Cardiac septum (tissue), 1 donor: Measurements from ENCODE around the gene ENTPD3. TPM values are rescaled to one million over a fixed set of nuclear protein-coding genes. Genes with fewer than 3 reads are reported as not detected.

Experiments
- DNase-seq: peaks from one replicate; pipeline ENCODE4 v3.0.0-alpha.2; 2020; ENCODE audit warnings: low spot score
- intact Hi-C: fragments of 100-400 bp; cut with DNase I; formaldehyde crosslinking; loops from one replicate; pipeline ENCODE4 v1.14.0; 2022
- long read RNA-seq: library from polyadenylated mRNA; unstranded; transcript quantifications from one replicate; pipeline ENCODE4 v2.0.0, GENCODE V29; 2021
- total RNA-seq: library from RNA; stranded (reverse); fragmentation: NEBNext Ultra II Directional; extraction: Animal tissue kit (Norgen Biotek cat#: 25700); gene quantifications from one replicate; pipeline ENCODE4 v1.2.1, GENCODE V29; 2021
- donor health status: DM: no; HTN: no; CAD: no.

The ENTPD3 gene, protein sequence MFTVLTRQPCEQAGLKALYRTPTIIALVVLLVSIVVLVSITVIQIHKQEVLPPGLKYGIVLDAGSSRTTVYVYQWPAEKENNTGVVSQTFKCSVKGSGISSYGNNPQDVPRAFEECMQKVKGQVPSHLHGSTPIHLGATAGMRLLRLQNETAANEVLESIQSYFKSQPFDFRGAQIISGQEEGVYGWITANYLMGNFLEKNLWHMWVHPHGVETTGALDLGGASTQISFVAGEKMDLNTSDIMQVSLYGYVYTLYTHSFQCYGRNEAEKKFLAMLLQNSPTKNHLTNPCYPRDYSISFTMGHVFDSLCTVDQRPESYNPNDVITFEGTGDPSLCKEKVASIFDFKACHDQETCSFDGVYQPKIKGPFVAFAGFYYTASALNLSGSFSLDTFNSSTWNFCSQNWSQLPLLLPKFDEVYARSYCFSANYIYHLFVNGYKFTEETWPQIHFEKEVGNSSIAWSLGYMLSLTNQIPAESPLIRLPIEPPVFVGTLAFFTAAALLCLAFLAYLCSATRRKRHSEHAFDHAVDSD
- total RNA-seq, result 0.38 TPM
- long read RNA-seq, partial matches to known transcripts, result 1 of 3 reads
- long read RNA-seq, other reads (novel, unspliced or antisense), result 2 of 3 reads

DNA sequence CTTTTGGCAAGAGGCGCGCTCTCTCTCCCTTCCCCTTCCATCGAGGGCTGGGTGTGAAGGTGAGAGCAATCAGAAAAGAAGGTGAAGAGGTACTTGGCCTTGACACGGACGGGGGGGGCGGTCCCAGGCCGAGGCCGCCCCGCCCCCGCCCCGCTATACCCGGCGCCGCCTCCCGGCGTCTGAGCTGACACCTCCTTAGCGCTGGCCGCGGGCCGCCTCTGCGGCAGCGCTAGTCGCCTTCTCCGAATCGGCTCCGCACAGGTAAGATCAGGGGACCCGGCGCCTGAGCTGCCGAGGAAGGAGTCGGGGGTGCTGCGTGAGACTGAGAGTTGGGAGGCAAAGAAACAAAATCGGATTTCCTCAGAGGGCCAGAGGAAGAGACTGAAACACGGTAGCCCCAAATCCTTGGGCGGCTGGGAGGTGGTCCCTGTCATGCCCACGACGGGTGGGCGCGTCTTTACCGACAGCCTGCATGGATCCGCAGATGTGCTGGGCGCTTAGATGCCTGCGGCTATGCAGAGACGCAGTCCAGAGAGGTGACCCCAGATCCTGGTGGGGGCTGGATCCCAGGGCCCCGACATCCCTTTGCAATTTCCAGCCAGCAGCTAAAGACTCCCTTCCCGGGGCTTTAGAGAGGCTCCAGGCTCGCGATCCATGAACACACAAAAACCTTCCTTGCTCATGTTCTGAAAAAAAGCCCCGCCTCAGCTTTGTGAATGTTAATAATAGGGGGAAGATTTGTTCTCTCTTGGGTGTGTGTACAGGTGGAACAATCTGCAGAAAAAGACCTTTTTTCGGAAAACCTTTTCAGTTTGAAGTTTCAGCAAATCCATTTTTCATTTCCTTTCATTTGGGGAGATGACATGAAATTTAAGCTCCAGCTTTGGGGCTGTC lies at the start of gene ENTPD3:
ENTPD3 (plus strand) TSS at position 184 of the 894 bp plus-strand sequence. CDS start 874 bp downstream, outside the sequence.
- DNase-seq, result no peak
- intact Hi-C loops, result no loop called here

DNA sequence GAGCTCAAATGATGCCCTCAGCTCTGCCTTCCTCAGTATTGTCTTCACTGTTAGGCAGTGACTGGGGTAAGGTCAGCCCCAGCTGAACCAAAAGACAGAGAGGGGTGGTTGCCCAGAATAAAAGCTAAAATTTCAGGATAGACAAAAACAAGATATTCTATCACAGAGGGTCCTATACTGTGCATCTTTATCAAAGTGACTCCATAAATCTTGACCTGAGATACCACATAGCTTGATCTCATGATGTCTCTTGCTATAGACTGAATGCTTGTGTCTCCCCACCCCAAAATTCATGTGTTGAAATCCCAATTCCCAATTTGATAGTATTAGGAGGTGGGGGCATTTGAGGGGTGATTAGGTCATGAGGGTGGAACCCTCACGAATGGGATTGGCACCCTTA lies 47.1 kb upstream of the ENTPD3 start:
- no peak for DNase-seq
- intact Hi-C loops, result loop anchor here (5.0 kb wide), 1 partner anchor 1537 kb away; no protein-coding TSS in a partner anchor

DNA sequence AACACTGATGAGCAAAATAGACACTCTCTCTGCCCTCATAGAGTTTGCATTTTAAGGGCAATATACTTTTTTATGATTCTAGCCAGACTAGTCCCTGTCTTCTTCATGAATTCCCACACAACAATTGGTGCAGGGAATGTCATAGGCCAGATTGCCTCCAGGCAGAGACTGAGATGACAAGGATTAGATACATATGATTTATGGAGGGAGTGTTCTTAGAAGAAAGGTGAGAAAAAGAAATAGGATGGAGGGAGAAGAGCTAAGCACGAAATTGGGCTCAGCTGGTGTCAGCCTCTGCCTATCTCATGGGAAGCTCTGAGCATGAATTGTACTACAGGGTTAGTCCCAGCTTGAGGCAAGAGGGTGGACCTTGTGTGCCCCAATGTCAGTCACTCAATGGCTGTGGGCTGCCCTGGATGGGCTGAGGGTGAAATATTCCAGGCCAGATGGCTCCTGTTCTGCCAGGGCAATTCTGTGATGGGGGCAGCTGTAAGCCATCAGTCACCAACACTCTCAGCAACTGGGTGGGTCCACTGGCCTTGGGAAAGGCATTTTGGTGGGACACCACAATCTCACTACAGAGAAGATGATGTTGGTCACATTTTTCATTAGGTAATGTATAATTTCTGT lies 46.3 kb upstream of the ENTPD3 start:
- no peak for DNase-seq
- intact Hi-C loops, result no loop called here

DNA sequence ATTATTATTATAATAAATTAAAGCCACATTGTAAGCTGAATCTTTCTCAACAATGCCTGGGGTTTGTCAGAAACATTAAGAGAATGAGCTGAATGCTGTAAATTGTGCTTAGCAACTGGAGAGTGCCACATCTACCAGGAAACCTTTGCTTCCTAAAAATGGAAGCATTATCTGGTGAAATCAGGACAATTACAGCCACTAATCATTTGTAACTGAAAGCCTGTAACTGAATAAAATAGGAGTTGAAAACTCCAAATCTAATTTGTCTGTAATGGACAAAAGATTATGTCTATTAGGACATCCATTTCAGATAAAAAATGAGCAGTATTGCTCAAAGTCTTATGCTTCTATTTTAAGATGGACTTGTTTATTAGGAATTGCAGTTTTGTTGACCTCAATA lies 45.3 kb upstream of the ENTPD3 start:
- intact Hi-C loops, result no loop called here
- no peak for DNase-seq

DNA sequence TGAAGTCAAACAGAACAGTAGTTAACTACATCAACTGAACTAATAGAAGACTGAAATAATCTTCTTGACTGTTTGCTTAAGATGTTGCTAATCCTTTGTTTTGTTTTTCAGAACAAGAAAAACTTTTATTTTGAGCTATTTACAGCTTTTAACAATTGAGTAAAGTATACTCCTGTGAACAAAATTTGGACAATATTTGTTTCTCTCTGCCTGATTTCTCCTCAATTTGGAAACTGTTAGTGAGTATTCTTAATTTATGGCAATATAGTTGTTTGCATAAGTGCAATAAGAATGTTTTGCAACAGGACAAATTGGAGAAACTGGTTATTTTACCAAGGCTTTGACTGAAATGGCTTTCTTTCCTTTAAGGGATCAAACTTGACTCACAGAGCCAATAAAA lies 36.5 kb upstream of the ENTPD3 start:
- DNase-seq, result no peak
- intact Hi-C loops, result no loop called here

DNA sequence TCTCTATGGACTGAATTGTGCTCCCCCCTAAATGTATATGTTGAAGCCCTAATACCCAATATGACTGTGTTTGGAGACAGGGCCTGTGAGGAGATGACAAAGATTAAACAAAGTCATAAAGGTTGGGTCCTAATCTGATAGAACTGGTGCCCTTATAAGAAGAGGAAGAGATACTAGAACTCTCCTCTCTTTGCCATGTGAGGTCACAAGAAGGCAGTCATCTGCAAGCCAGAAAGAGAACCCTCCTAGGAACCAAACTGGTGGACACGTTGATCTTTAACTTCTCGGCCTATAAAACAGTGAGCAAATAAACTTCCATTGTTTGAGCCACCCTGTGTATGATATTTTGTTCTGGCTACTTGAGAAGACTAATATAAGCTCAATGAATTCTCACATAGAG lies 31.6 kb upstream of the ENTPD3 start:
- intact Hi-C loops, result no loop called here
- DNase-seq, result no peak

DNA sequence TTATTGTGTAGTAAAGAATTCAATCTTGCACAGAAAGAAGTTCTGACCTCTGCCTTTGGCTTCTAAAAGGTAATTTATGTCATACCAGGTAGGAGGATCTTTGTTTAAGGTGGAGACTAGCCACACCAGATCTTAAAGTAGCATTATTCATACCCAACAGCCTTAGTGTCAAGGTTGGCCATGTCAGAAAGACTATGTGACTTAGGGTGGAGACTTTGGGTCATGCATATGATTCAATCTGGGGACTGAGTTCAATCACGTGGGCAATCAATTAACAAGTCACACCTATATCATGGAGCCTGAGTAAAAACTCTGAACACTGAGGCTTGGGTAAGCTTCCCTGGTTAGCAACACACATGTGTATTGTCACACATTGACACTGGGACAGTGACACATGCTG lies 28.5 kb upstream of the ENTPD3 start:
- intact Hi-C loops, result no loop called here
- no peak for DNase-seq

DNA sequence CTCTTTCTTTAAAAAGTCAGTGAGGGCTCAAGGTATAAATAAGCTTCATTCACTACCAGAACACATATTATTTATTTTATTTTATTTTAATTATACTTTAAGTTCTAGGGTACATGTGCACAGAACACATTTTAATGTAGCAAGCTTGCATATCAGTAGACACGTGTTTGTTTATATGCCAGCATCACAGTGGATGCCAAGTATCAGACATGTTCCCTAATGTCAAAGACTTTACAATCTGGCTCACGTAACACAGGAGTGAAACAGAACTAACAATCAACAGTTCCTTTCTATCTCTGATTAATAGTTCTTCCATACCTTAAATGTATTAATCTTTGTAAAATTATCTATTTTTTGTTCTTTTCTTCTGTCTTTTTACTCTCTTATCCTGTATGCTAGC lies 23.3 kb upstream of the ENTPD3 start:
- no peak for DNase-seq
- intact Hi-C loops, result no loop called here

DNA sequence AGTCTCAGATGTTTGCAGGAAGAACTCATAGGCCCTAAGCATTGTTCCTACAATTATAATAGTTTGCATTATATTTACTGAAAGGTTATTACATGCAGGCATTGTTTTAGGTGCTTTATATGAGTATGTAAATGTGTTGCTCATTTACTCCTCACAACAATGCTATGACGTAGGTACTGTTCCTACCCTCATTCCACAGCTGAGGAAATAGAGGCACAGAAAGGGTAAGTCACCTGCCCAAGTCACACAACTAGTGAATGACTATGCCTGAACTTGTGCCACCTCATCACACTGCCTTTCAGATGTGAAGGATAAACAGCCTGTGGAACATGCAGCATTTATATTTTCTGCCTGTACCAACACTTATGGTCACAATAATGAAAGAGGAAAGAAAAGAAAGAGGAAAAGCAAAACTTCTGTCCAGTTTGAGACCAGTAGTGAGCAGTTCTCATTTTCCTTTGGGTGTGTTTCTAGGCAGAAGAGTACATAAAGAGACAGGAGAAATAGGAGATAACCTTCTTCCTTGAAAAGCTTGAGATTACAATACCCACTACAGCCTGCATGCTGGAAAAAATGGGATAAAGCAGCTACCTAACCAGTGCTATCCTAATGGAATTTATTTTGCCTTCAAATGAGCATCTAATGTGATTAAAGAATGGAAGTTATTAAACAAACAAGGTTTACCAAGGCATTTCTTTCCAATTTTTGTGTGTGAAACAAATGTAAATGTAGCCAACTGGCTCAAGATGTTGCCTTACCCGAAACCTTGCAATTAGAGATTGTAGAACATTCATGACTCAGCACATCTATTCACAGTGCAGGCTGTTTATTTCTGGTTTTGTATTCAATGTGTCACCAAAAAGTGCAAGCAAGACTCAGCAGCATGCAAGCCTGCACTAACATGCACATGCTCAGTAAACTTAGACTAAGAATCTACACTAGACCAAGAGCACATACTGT lies 20.5 kb upstream of the ENTPD3 start:
- no peak for DNase-seq
- intact Hi-C loops, result no loop called here

DNA sequence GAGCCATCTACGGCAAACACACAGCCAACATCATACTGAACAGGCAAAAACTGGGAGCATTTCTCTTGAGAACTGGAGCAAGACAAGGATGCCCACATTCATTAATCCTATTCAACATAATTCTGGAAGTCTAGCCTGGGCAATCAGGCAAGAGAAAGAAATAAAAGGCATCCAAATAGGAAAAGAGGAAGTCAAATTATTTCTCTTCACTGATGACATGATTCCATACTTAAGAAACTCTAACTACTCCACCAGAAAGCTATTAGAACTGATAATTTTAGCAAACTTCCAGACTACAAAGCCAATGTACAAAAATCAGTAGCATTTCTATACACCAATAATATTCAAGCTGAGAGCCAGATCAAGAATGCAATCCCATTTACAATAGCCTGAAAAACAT lies 17.3 kb upstream of the ENTPD3 start:
- no peak for DNase-seq
- intact Hi-C loops, result no loop called here

DNA sequence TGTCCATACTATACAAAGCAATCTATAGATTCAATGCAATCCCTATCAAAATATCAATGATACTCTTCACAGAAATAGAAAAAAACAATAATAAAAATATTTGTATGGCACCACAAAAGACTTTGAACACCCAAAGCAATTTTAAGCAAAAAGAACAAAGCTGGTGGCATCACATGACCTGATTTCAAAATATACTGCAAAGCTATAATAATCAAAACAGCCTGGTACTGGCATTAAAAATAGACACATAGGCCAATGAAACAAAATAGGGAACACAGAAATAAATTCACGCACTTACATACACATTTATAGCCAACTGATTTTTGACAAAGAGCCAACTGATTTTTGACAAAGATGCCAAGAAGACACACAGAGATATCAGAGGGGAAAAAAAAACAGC lies 9.2 kb upstream of the ENTPD3 start:
- intact Hi-C loops, result no loop called here
- no peak for DNase-seq

DNA sequence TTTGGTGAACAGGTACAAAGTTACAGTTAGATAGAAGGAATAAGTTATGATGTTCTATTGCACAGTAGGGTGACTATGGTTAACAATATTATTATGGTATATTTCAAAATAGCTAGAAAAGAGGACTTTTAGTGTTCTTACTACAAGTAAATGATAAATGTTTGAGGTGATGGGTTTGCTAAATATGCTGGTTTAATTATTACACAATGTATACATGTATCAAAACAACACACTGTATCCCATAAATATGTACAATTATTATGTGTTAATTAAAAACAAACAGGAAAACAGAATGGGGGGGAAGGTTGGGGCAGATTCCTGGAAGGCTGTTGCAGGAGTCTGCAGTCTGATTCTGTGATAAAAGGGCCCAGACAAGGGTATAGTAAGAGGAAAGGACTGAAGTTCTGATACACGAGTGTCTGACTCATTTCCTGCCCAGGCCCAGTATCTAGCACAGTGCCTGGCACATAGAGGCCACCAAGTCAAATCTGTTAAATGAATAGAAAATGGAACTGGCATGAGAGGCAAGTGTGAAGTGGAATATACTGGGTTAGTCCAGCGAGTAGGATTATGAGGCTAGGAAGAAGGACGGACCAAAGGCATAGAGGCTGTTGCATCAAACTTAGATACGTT lies 7.2 kb upstream of the ENTPD3 start:
- intact Hi-C loops, result no loop called here
- DNase-seq, result no peak

DNA sequence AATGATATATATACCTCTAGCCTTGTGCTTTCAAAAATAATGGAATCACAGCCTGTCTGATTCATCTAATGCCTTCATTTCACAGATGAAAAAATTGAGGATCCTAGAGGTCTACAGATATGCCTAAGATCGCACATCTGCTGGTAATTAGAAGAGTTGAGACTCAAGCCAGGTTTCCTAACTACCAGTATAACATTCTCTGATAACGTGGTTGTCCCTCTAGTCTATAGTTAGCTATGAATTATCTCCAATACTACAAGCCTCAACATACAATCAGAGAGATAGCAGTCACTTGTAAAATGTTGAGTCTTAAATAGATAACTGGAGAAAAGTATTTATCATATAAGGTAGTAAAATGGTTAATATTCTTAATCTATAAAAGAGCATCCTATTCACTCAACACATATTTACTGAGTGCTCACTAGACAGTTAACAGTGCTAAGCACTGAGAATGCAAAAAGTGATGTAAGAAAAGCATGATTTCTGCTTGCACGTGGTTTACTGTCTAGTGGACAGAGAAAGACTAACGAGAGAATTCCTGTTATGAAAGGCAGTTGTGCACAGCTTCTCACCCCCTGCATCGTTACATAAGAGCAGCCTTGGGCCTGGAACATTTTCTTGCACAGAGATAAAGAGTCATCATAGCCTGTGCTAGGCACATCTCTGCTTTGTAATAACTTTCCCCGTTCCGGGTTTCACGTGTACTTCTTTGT lies 4.9 kb upstream of the ENTPD3 start:
- DNase-seq, result no peak
- intact Hi-C loops, result no loop called here

DNA sequence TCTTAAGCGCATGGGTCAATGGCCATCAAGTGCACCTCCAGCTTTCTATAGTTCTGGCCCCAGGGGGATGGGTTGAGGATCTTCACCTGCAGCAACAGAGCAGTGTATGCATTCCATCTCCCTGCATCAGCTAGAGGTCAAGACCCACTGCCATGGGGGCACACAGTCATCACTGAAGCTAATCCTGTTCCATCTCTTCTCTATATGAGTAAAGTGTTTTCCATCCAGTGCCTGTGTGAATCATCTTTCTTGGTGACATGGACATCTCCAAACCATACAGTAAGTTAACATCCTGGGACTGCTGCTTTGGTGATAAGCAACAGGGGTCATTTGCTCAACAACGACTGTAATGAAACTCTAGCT lies 4.4 kb upstream of the ENTPD3 start:
- intact Hi-C loops, result no loop called here

DNA sequence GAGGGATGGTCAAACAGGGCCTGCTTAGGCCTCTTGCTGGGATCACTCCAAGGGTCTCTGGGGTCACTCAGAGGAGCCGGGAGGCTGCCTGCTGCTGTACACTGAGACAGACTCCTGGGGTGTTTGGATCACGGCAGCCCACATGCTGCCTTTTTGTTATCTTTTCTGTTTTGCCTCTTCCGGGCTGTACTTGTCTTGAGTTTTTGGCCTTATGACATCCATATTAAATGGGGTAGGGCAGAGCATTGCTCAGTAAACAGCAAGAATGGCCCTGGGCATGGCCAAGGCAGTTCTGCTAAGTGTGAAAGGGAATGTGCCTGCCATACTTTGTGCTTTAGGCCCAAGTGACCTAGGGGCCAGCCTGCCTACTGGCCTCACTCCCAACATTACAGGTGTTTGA lies 771 bp upstream of the ENTPD3 start:
- DNase-seq, result no peak
- intact Hi-C loops, result no loop called here

More for the DNA sequence above, 4.4 kb upstream of the ENTPD3 start:
- no peak for DNase-seq

DNA sequence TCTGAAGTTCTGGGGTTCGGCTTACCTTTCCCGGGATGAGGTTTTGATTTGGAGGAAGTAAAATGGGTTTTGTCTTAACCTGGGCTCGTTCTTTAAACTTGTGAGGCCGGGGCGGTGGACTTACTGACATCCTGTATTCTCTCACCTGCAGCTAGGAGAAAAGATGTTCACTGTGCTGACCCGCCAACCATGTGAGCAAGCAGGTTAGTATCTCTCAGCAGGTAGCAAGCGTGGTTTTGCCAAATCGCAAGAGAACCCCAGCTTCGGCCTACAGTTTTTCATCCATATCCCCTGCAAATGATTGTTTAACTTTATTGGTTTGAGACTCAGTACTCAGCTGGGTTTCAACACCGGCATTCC lies 891 bp downstream of the ENTPD3 start:
- no peak for DNase-seq
- intact Hi-C loops, result no loop called here

DNA sequence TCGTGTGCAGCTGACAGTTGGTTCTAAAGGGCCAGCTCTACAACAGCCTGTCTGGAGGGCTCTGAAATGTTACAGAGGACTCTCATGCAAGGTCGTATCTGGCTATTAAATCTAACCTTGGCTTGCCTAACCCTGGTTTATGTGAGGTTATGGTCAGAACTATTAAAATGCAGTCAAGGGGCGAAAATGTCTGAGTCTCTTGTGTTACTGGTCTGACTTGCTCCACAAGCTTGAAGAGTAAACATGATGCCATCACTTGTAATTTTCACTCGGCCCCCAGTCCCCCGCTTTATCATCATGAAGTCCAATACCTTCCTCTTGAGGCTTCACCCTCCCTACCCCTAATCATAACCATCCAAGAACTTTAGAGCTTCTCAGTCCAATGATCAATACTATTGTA lies 9.4 kb downstream of the ENTPD3 start:
- intact Hi-C loops, result no loop called here
- no peak for DNase-seq

DNA sequence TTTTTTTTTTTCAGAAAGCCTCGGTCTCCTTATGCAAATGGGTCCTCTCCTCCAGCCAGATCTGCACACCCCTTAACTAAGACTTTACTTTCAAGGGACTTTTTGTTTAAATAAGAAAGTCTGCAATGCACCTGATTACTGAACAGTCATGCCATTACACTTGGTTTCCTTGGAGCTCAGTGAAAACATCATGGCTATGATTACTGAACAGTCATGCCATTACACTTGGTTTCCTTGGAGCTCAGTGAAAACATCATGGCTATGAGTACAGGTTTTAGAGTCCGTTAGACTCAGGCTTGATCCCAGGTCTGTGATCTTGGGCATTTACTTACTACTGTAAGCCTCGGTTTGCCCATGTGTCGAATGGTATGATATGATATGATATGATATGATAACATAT lies 10.1 kb downstream of the ENTPD3 start:
- intact Hi-C loops, result no loop called here
- no peak for DNase-seq
